GM18519 (cell line): ENCODE results near the gene WDR17.

Source experiments
- ATAC-seq: cut with Tn5 transposase; IDR thresholded peaks from one replicate; pipeline ENCODE4 v1.9.1; 2021; ENCODE audit warnings: mild to moderate bottlenecking, moderate library complexity; ENCODE audit not compliant: unreplicated experiment, low FRiP score

Gene WDR17

GRCh38 chr4:176065435-176066291 lies at the start of gene WDR17:
Gene WDR17, plus strand, starts transcription at chr4:176065841. Its CDS starts 45,740 bp downstream, at chr4:176111581.
- ATAC-seq: peak; percentile 99

GRCh38 chr4:176016601-176017000 lies 49.0 kb upstream of the WDR17 start:
- no peak for ATAC-seq

- ATAC-seq: no peak
Observed at GRCh38 chr4:176020481-176021085, 45.1 kb upstream of the WDR17 start.

GRCh38 chr4:176030391-176030790 lies 35.2 kb upstream of the WDR17 start:
- ATAC-seq: no peak

- ATAC-seq: no peak
Observed at GRCh38 chr4:176031922-176032321, 33.7 kb upstream of the WDR17 start.

- ATAC-seq: no peak
Observed at GRCh38 chr4:176032454-176032853, 33.2 kb upstream of the WDR17 start.

GRCh38 chr4:176034499-176034898 lies 31.1 kb upstream of the WDR17 start:
- no peak for ATAC-seq

- ATAC-seq: no peak
Observed at GRCh38 chr4:176034936-176035335, 30.7 kb upstream of the WDR17 start.

- ATAC-seq: peak; percentile 65
Observed at GRCh38 chr4:176036585-176037205, 28.9 kb upstream of the WDR17 start.

- ATAC-seq: no peak
Observed at GRCh38 chr4:176038789-176039188, 26.9 kb upstream of the WDR17 start.

GRCh38 chr4:176042195-176042594 lies 23.4 kb upstream of the WDR17 start:
- ATAC-seq: no peak

- no peak for ATAC-seq
Observed at GRCh38 chr4:176043838-176044588, 21.6 kb upstream of the WDR17 start.

- no peak for ATAC-seq
Observed at GRCh38 chr4:176044589-176044951, 21.1 kb upstream of the WDR17 start.

GRCh38 chr4:176048631-176049030 lies 17.0 kb upstream of the WDR17 start:
- no peak for ATAC-seq

GRCh38 chr4:176052744-176053143 lies 12.9 kb upstream of the WDR17 start:
- ATAC-seq: peak; percentile 100

- no peak for ATAC-seq
Observed at GRCh38 chr4:176053785-176054184, 11.9 kb upstream of the WDR17 start.

GRCh38 chr4:176054942-176055341 lies 10.7 kb upstream of the WDR17 start:
- no peak for ATAC-seq

GRCh38 chr4:176063718-176064117 lies 1.9 kb upstream of the WDR17 start:
- no peak for ATAC-seq

GRCh38 chr4:176064539-176064938 lies 1.1 kb upstream of the WDR17 start:
- no peak for ATAC-seq

GRCh38 chr4:176066757-176067156 lies 1.1 kb downstream of the WDR17 start:
- no peak for ATAC-seq

- no peak for ATAC-seq
Observed at GRCh38 chr4:176077561-176077960, 11.9 kb downstream of the WDR17 start.
